Ishikawa (cell line): ENCODE data around the gene FEV.

Source experiments
- CEBPB ChIP-seq: IDR thresholded peaks from 2 replicates; pipeline ENCODE4 v1.6.1; 2012
- CREB1 ChIP-seq: IDR thresholded peaks from 2 replicates; pipeline ENCODE4 v1.6.1; 2012; ENCODE audit warnings: low read depth
- EGR1 ChIP-seq: IDR thresholded peaks from 2 replicates; pipeline ENCODE4 v1.6.1; 2012
- EP300 ChIP-seq: IDR thresholded peaks from 2 replicates; pipeline ENCODE4 v1.6.1; 2012; ENCODE audit warnings: borderline replicate concordance
- FOXM1 ChIP-seq: IDR thresholded peaks from 2 replicates; pipeline ENCODE4 v1.6.1; 2012; ENCODE audit warnings: low read depth, borderline replicate concordance
- NFIC ChIP-seq: IDR thresholded peaks from 2 replicates; pipeline ENCODE4 v1.6.1; 2012
- RAD21 ChIP-seq: IDR thresholded peaks from 2 replicates; pipeline ENCODE4 v1.6.1; 2012; ENCODE audit warnings: low read depth
- TCF12 ChIP-seq: IDR thresholded peaks from 2 replicates; pipeline ENCODE4 v1.6.1; 2012; ENCODE audit warnings: low read depth
- TEAD4 ChIP-seq: IDR thresholded peaks from 2 replicates; pipeline ENCODE4 v1.6.1; 2012
- YY1 ChIP-seq: IDR thresholded peaks from 2 replicates; pipeline ENCODE4 v1.6.1; 2012; ENCODE audit warnings: low read depth
- ZBTB7A ChIP-seq: IDR thresholded peaks from 2 replicates; pipeline ENCODE4 v1.6.1; 2012; ENCODE audit warnings: low read depth
- TF ChIP-seq, protein P1 (sequence below): IDR thresholded peaks from 2 replicates; pipeline ENCODE4 v1.6.1; 2012
- TF ChIP-seq, protein P2 (sequence below): IDR thresholded peaks from 2 replicates; pipeline ENCODE4 v1.6.1; 2012; ENCODE audit warnings: low read depth, mild to moderate bottlenecking
- TF ChIP-seq, protein P3 (sequence below): IDR thresholded peaks from 2 replicates; pipeline ENCODE4 v1.6.1; 2012

FEV gene

DNA sequence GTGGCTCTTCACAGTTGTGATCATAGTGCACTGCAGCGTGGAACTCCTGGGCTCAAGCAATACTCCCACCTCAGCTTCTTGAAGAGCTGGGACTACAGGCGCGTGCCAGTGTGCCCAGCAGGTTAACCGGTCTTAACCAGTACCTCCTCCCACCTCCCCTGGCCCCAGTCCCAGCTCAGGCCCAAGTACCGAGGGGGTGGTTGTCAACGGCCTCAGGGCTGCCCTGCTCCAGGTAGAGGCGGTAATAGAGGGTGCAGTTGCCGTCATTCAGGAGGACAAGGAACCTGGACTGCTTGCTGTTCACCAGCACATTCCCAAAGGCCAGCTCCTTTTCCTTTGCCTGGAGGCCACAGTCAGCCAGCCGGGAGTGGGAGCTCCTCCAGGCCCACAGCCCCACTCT lies 36.6 kb upstream of the FEV start:
- TF ChIP-seq, protein P1, sequence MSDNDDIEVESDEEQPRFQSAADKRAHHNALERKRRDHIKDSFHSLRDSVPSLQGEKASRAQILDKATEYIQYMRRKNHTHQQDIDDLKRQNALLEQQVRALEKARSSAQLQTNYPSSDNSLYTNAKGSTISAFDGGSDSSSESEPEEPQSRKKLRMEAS: no peak

DNA sequence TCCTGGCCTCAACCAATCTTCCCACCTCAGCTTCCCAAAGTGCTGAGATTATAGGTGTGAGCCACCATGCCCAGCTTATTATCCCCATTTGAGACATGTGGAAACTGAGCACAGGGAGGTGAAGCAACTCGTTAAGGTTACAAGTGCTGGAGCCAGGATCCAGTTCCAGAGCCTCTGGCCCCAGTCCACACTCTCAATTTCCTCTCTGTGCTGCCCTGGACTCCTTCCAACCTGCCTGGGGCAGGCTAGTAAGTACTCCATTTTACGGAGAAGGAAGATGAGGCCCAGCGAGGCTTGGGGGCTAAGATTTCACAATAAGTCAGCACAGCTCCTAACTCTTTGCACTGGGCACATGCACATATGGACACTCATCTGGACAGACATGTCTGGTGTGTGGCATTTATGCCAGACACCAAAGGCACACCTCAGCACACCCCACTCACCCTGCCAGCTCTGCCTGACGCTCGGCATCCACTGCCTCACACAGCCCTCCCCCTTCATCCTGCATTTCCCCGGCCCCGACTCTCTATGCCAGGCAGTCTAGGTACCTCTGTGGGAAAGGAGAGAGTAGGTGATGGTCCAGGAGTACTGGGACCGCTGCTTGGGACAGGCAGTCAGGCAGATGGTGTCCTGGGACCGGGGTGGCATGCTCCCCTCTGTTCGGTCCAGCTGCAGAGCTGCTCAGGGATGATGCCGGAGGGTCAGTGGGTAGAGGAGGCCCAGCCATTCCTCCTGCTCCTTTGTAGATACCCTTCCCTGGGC lies 35.8 kb upstream of the FEV start:
- TF ChIP-seq CEBPB (no peak), FOXM1 (no peak), RAD21 (no peak), NFIC (no peak), CREB1 (no peak), ZBTB7A (no peak), EP300 (no peak), TEAD4 (no peak)
- TF ChIP-seq, protein P2, sequence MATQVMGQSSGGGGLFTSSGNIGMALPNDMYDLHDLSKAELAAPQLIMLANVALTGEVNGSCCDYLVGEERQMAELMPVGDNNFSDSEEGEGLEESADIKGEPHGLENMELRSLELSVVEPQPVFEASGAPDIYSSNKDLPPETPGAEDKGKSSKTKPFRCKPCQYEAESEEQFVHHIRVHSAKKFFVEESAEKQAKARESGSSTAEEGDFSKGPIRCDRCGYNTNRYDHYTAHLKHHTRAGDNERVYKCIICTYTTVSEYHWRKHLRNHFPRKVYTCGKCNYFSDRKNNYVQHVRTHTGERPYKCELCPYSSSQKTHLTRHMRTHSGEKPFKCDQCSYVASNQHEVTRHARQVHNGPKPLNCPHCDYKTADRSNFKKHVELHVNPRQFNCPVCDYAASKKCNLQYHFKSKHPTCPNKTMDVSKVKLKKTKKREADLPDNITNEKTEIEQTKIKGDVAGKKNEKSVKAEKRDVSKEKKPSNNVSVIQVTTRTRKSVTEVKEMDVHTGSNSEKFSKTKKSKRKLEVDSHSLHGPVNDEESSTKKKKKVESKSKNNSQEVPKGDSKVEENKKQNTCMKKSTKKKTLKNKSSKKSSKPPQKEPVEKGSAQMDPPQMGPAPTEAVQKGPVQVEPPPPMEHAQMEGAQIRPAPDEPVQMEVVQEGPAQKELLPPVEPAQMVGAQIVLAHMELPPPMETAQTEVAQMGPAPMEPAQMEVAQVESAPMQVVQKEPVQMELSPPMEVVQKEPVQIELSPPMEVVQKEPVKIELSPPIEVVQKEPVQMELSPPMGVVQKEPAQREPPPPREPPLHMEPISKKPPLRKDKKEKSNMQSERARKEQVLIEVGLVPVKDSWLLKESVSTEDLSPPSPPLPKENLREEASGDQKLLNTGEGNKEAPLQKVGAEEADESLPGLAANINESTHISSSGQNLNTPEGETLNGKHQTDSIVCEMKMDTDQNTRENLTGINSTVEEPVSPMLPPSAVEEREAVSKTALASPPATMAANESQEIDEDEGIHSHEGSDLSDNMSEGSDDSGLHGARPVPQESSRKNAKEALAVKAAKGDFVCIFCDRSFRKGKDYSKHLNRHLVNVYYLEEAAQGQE: no peak
- TF ChIP-seq, protein P3, sequence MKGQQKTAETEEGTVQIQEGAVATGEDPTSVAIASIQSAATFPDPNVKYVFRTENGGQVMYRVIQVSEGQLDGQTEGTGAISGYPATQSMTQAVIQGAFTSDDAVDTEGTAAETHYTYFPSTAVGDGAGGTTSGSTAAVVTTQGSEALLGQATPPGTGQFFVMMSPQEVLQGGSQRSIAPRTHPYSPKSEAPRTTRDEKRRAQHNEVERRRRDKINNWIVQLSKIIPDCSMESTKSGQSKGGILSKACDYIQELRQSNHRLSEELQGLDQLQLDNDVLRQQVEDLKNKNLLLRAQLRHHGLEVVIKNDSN: no peak
- TF ChIP-seq, protein P1: no peak

DNA sequence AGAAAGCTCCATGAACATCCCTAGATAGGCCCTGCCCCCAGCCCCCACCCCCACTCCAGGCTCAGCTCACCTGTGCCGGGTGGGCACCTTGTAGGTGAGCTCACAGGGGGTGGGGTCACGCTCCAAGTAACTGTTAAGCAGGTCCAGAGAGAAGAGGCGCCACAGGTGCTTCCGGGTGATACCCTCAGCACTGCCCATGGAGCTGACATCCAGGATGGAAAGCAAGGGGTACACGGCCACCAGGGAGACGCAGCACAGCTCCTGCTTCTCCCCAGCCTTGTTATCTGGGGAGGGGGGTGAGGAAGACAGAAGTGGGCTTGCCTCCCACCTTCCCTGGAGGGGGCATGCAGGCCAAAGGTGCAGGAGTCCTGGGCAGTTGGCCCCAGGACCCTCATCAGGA lies 34.5 kb upstream of the FEV start:
- TF ChIP-seq CREB1 (no peak), YY1 (no peak), RAD21 (no peak), FOXM1 (no peak), EP300 (no peak), TEAD4 (no peak), EGR1 (no peak), CEBPB (no peak)
- TF ChIP-seq, protein P2: no peak
- TF ChIP-seq, protein P3: no peak
- TF ChIP-seq, protein P1: no peak

DNA sequence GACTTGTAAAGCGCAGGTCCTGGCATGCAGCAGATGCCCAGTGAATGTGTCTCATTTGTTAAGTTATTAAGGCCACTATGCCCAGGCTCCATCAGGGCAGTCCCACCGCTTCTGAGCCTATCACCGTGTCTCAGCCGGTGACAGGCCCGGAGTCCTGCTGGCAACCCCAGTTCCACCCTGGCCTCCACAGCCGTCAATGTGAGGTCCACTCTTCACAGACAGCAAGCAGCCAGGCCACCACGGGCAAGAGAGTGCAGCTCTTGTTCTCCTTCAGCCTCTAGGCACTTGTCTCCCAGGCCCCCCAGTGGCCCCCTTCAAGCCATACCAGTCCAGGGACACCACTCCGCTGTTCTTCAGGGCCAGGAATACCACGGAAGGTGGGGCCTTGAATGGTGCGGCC lies 33.7 kb upstream of the FEV start:
- TF ChIP-seq, protein P3: no peak
- TF ChIP-seq, protein P1: no peak
- TF ChIP-seq TEAD4 (no peak), CEBPB (no peak), NFIC (no peak), RAD21 (no peak), ZBTB7A (no peak)

DNA sequence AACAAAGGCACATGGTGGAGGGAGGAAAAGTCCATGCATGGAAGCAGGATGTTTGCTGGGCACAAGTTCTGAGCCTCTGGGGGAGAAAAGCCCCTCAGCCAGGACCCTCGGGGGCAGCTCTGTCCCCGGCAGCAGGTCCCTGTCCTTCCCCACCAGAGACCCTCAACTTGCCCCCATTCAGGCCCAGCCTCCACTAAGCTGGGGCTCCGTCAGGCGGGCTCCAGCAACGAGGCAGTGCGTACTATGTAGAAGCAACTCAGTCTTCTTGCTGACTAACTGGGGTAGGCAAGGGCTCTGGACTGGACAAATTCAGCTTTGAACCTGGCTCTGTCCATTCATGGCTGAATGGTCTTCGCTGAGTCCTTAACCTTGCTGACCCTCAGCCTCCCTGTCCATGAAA lies 33.3 kb upstream of the FEV start:
- TF ChIP-seq CEBPB (no peak), RAD21 (no peak), TCF12 (no peak), EGR1 (no peak), EP300 (no peak), FOXM1 (no peak), YY1 (no peak), TEAD4 (no peak)
- TF ChIP-seq, protein P2: no peak
- TF ChIP-seq, protein P1: no peak
- TF ChIP-seq, protein P3: no peak
